ENCODE measurements around the gene SERTAD4. TPM values are rescaled to one million over a fixed set of nuclear protein-coding genes. Genes with fewer than 3 reads are reported as not detected.

SERTAD4 gene
- total RNA-seq (2022; extraction: Qiagen RNA extraction): 0.40 to 0.86 TPM (median 0.53 TPM) in 5 replicates

GRCh38 chr1:210232511-210233215 lies at the start of gene SERTAD4:
Gene SERTAD4 (plus strand): TSS chr1:210232796. CDS start chr1:210237961, 5,165 bp downstream.

Other genes starting within 250 kb of the SERTAD4 start
- 1.3 to 1.9 TPM (median 1.6 TPM) in 5 replicates for gene HHAT, start 96.1 kb downstream of the SERTAD4 start, total RNA-seq (2022; extraction: Qiagen RNA extraction)

Data from A549 treated with Hydrocortisone at 1 μM for 4 hours (cell line).